Progenitor cell of endocrine pancreas (in vitro differentiated cells): Measurements from ENCODE around the gene IL12RB1. TPM values are rescaled to one million over a fixed set of nuclear protein-coding genes. Genes with fewer than 3 reads are reported as not detected.

Experiments
- DNase-seq: peaks from one replicate; pipeline ENCODE4 v3.0.0; 2021; ENCODE audit warnings: low spot score; ENCODE audit not compliant: unreplicated experiment
- H3K27ac Mint-ChIP-seq: 2 replicates; pipeline ENCODE4 v1.8.0; 2021; ENCODE audit warnings: mild to moderate bottlenecking, moderate library complexity, mixed read lengths
- H3K27me3 Mint-ChIP-seq: 2 replicates; pipeline ENCODE4 v1.8.0; 2021; ENCODE audit warnings: mixed read lengths
- H3K36me3 Mint-ChIP-seq: 2 replicates; pipeline ENCODE4 v1.8.0; 2022; ENCODE audit warnings: mixed read lengths; ENCODE audit not compliant: insufficient read depth
- H3K4me1 Mint-ChIP-seq: 2 replicates; pipeline ENCODE4 v1.8.0; 2021; ENCODE audit warnings: low read depth, mixed read lengths
- H3K4me3 Mint-ChIP-seq: 2 replicates; pipeline ENCODE4 v1.8.0; 2021; ENCODE audit warnings: low read depth, mild to moderate bottlenecking, moderate library complexity, mixed read lengths
- H3K9me3 Mint-ChIP-seq: 2 replicates; pipeline ENCODE4 v1.8.0; 2021; ENCODE audit warnings: low read depth, mixed read lengths
- total RNA-seq: library from RNA; stranded (reverse); gene quantifications from 2 replicates; pipeline ENCODE4 v1.2.1, GENCODE V29; 2021
- TF ChIP-seq, protein P1 (sequence below): fragments of 200-600 bp; sonication (generic); IDR thresholded peaks from one replicate; pipeline ENCODE4 v1.5.0; 2021; ENCODE audit warnings: antibody characterized with exemption, mild to moderate bottlenecking; ENCODE audit not compliant: unreplicated experiment

IL12RB1 gene
- total RNA-seq, 1 donor from 2014 or later = not detected

GRCh38 chr19:18085702-18086457 lies 854 bp downstream of the IL12RB1 start:
- peaks cover 8% of the 10 kb centered on the region for H3K27me3 Mint-ChIP-seq
- TF ChIP-seq, protein P1, sequence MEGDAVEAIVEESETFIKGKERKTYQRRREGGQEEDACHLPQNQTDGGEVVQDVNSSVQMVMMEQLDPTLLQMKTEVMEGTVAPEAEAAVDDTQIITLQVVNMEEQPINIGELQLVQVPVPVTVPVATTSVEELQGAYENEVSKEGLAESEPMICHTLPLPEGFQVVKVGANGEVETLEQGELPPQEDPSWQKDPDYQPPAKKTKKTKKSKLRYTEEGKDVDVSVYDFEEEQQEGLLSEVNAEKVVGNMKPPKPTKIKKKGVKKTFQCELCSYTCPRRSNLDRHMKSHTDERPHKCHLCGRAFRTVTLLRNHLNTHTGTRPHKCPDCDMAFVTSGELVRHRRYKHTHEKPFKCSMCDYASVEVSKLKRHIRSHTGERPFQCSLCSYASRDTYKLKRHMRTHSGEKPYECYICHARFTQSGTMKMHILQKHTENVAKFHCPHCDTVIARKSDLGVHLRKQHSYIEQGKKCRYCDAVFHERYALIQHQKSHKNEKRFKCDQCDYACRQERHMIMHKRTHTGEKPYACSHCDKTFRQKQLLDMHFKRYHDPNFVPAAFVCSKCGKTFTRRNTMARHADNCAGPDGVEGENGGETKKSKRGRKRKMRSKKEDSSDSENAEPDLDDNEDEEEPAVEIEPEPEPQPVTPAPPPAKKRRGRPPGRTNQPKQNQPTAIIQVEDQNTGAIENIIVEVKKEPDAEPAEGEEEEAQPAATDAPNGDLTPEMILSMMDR = no peak
- no peaks in the 10 kb centered on the region for H3K36me3 Mint-ChIP-seq
- H3K4me3 Mint-ChIP-seq = no peak overlapping the region
- no peak overlapping the region for H3K27ac Mint-ChIP-seq
- DNase-seq = no peak
- no peaks in the 10 kb centered on the region for H3K4me1 Mint-ChIP-seq
- H3K9me3 Mint-ChIP-seq = no peaks in the 10 kb centered on the region

- H3K27me3 Mint-ChIP-seq = peaks cover 13% of the 10 kb centered on the region
- TF ChIP-seq, protein P1 = no peak
- H3K4me1 Mint-ChIP-seq = no peaks in the 10 kb centered on the region
- H3K4me3 Mint-ChIP-seq = no peak overlapping the region
- H3K36me3 Mint-ChIP-seq = no peaks in the 10 kb centered on the region
- H3K9me3 Mint-ChIP-seq = no peaks in the 10 kb centered on the region
- no peak for DNase-seq
- no peak overlapping the region for H3K27ac Mint-ChIP-seq
These were observed 2.6 kb downstream of the IL12RB1 start for GRCh38 chr19:18083929-18084684.

DNA sequence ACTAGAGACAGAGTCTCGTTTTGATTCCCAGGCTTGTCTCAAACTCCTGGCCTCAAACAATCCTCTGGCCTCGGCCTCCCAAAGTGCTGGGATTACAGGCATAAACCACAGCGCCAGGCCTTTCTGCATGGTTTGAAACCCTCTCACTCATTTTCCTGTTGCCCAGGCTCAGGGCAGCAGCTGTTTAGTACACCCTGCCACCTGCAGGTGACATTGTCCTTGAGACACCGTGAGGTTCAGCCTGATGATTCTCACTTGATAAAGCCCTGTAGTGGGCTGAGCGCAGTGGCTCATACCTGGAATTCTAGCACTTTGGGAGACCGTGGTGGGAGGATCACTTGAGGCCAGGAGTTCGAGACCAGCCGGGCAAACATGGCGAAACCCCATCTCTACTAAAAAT lies 12.5 kb downstream of the IL12RB1 start:
- H3K36me3 Mint-ChIP-seq = no peaks in the 10 kb centered on the region
- no peak overlapping the region for H3K27ac Mint-ChIP-seq
- TF ChIP-seq, protein P1 = peak; percentile 24
- H3K9me3 Mint-ChIP-seq = no peaks in the 10 kb centered on the region
- H3K4me3 Mint-ChIP-seq = no peak overlapping the region
- no peaks in the 10 kb centered on the region for H3K4me1 Mint-ChIP-seq
- no peak for DNase-seq
- H3K27me3 Mint-ChIP-seq = peaks cover 7% of the 10 kb centered on the region

DNA sequence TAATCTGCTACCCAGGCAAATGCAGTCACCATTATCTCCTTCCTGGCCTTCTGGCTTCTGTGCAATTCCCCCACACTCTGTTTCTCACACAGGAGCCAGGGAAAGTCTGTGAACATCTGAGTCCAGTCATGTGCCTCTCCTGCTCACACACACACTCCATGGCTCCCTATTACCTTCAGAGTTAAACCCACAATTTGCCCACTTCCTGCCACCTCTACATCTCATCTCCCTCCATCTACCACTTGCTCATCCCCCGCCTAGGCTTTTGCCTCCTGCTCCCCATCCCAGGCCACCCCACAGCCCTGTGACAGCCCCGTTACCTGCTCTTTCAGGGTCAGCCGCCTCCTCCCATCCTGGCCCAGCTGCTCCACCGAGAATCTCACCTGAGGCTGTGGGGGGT lies 13.5 kb downstream of the IL12RB1 start:
- no peaks in the 10 kb centered on the region for H3K4me1 Mint-ChIP-seq
- H3K36me3 Mint-ChIP-seq = no peaks in the 10 kb centered on the region
- TF ChIP-seq, protein P1 = no peak
- no peak overlapping the region for H3K27ac Mint-ChIP-seq
- no peak for DNase-seq
- H3K4me3 Mint-ChIP-seq = no peak overlapping the region
- H3K9me3 Mint-ChIP-seq = no peaks in the 10 kb centered on the region
- H3K27me3 Mint-ChIP-seq = peaks cover 7% of the 10 kb centered on the region

DNA sequence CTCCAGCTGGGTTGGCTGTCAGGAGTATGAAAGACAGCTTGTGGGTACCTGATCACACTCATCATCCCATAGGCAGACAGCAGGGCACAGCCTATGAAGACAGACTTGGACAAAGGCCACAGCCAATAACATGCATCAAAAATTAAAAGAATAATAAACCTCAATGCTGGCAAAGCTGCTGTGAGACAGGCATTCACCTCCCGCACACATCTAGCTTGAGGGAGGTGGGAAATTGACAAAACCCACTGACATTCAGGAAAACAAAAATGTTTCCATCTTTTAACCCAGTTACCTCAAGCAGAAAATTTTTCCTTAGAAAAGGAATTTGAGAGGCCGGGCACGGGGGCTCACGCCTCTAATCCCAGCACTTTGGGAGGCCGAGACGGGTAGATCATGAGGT lies 14.4 kb downstream of the IL12RB1 start:
- Mint-ChIP-seq H3K4me3 (no peak overlapping the region), H3K9me3 (no peaks in the 10 kb centered on the region), H3K36me3 (no peaks in the 10 kb centered on the region), H3K4me1 (no peaks in the 10 kb centered on the region), H3K27ac (no peak overlapping the region), H3K27me3 (peaks cover 7% of the 10 kb centered on the region)
- DNase-seq = no peak
- TF ChIP-seq, protein P1 = no peak
